Left cardiac atrium (tissue), 4 donors: Measurements from ENCODE around the gene KCTD16. TPM values are rescaled to one million over a fixed set of nuclear protein-coding genes. Genes with fewer than 3 reads are reported as not detected.

Experiments used
- ATAC-seq, 2 donors: fragments of 200-7000 bp; cut with Tn5 transposase; one replicate each; pipeline ENCODE4 v1.9.1; 2020; ENCODE audit warnings: mild to moderate bottlenecking in 2 of 2, moderate library complexity in 2 of 2
- DNase-seq: peaks from one replicate; pipeline ENCODE4 v3.0.0-alpha.2; 2020
- intact Hi-C, 2 donors: fragments of 100-400 bp; cut with DNase I; formaldehyde crosslinking; loops; one replicate each; pipeline versions ENCODE4 v1.14.1 to v1.15.1; 2022 to 2023
- total RNA-seq, 2 donors: library from RNA; stranded (reverse); fragmentation: NEBNext Ultra II Directional; extraction: Animal tissue kit (Norgen Biotek cat#: 25700); gene quantifications; one replicate each; pipeline ENCODE4 v1.2.1, GENCODE V29; 2021
- donor health status: DM: no; HTN: yes; CAD: no.
- donor health status: DM: no; HTN: yes; CAD: no; lungs with severe emphysema.
- donor health status: DM: yes; HTN: yes; CAD: no.
- donor health status: Dilated cardiomyopathy.

KCTD16 gene
- total RNA-seq, 2 donors from 2014 or later, result 0.15 TPM; not detected in 1

DNA sequence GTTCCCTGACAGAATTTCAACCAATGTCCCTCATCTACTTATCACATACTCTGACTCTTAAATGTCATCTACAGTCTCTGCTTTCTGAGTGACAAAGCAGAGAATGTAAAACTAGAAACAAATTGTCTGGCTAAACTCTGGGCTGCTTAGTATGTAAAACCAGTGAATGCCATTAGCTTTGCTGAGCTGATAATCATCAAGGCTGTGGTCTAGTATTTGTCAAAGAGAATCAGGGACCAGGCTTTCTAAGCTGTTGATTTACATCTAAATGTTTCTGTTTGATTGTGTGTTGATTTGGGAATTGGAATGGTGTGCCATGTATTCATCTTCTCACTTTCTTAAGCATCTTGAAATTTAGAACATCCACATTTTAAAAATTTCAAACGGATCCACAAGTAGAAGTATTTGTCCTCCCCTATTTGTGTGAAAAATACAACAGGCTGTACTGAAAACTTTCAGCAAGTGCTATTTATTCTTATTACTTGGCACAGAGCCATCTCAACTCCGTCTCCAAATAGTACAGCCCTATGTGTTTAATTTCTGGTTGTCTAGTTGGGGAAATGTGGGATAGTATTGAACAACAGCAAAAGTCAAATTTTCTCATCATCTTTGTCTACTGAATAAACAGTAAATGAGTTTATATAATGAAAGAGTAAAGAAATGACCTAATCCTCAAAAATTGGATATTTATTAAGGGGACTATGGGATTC lies 251.5 kb downstream of the KCTD16 start:
- ATAC-seq (peak in 1 of 2 donors; percentile 59), DNase-seq (no peak)
- intact Hi-C loops, result no loop called here

DNA sequence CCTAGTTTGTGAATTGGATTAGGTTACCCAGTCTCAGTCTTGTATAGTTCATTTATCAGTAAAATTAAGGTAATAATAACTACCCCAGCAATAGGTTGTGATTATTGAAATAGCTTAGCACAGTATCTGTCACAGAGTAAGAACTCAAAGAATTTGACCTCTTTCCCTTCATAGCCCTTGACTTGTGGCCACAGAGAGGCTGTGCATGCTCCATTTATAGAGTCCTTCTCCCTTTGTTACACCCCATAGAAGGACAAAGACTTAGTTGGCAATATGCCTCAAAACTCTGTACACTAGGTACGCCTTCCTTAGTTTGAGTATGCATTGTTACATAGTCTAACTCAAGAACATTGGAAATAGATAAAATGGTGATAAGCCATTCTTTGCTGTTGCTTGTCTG lies 257.2 kb downstream of the KCTD16 start:
- intact Hi-C loops, result no loop called here
- peak in 1 of 2 donors; percentile 27 for ATAC-seq
- DNase-seq, result no peak

GRCh38 chr5:144428326-144428725 lies 257.7 kb downstream of the KCTD16 start:
- DNase-seq, result no peak
- intact Hi-C loops, result no loop called here
- ATAC-seq, result no peak

GRCh38 chr5:144429405-144429804 lies 258.7 kb downstream of the KCTD16 start:
- intact Hi-C loops, result no loop called here
- DNase-seq (no peak), ATAC-seq (no peak)

DNA sequence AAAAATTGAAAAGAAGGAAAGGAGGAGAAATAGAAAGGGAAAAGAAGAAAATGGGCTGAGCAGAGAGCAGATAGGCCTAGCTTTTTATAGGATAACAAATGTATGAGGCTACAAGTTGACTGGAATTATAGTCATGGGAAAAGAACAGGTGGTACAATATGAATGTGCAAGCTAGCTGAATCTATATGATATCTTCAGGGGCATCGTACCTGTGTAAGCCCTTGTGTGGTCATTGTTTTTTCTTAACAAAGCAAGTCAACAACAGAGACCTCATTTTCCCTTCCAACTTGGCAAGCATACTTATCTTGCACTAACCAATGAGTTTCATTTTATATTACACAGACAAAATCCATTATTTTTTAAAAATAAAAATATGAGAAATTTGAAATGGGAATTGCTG lies 259.2 kb downstream of the KCTD16 start:
- ATAC-seq (no peak), DNase-seq (no peak)
- intact Hi-C loops, result no loop called here

DNA sequence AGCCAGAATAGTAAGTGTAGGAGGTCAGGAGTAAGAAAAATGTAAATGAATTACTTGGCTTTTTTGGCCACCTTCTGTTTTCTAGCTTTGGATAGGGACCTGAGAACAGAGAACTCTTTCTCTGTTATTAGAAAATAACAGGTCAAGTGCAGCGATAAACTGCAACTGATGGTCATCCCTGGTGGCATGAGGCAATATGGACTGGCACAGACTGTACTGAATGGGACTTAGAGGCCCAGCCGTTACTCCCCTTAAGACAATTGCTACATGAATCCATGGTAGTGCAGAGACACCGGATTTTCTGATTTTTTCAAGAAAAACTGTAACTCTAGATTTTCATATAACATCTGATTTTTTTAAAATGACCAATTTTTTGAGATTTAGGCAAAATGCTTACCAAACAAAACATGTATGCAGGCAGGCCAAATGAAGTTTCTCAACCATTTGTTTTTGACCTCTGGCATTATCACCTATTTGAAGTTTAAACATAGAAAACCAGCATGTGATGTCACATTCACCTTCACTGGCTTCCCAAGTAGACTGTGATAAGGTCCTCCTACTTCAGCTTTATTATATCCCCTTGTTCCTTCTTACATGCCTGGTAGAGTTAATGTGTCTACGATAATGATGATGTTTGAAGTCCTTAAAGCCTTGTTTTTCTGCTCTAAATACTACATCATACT lies 262.6 kb downstream of the KCTD16 start:
- DNase-seq, result no peak
- no peak for ATAC-seq
- intact Hi-C loops, result no loop called here

GRCh38 chr5:144433893-144434292 lies 263.2 kb downstream of the KCTD16 start:
- intact Hi-C loops, result no loop called here
- ATAC-seq (no peak), DNase-seq (no peak)

- no peak for DNase-seq
- ATAC-seq, result no peak
- intact Hi-C loops, result no loop called here
These were observed 265.3 kb downstream of the KCTD16 start for GRCh38 chr5:144436007-144436406.

DNA sequence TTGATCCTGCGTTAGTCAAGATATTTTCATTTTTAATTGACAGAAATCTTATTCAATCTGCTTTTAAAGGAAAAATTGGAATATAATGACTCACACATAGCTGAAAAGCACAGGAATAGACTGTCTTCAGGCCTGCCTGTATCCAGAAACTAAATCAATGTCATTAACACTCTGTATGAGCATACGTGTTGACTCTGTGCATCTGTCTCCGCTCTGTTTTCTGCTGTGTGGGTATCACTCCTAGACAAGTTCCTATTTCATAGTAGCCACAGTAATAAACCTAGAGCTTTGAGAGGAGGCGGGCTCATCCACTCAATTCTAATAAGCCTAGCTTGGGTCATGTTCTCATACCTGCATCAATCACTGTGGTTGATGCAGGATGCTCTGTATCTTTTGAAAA lies 267.6 kb downstream of the KCTD16 start:
- DNase-seq (no peak), ATAC-seq (no peak)
- intact Hi-C loops, result no loop called here

DNA sequence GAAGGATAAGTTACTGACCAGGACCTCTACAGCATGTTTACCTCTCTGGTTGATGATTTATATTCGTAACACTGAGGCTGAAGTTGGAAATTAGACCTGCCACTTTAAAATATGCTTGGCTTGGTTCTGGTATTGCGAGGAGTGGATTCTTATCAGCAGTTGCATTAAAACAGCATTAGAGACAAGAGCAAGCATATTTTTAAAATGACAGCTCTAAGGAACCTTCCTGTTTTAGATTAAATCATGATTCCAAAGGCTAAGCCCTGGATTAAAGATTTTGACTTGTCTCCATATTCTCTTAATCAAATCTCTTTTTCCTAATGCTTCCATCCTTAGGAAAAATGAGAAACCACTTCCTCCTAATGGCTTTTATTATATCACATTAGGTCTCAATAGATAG lies 277.8 kb downstream of the KCTD16 start:
- DNase-seq (no peak), ATAC-seq (no peak)
- intact Hi-C loops, result no loop called here

- intact Hi-C loops, result no loop called here
- DNase-seq (no peak), ATAC-seq (no peak)
These were observed 280.7 kb downstream of the KCTD16 start for GRCh38 chr5:144451187-144451973.

GRCh38 chr5:144453753-144454152 lies 283.1 kb downstream of the KCTD16 start:
- no peak for ATAC-seq
- intact Hi-C loops, result no loop called here
- no peak for DNase-seq

DNA sequence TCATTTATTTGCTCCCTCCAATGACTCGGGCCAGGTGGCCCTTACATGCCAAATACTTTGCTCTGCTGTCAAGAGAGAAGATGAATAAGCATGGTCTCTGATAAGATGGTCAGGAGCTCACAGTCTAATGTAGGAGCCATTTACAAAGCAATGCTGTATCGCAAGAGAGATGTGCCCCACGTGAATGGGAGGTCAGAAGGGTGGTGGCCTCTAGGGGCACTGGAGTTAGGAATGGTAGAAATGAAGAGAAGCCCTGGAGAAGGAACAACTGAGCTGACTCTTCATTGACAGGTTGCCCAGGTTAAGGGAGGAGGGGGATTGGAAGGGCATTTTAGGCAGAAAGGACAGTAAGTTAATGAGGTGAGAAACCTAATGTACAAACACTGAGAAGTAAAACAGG lies 286.5 kb downstream of the KCTD16 start:
- ATAC-seq (no peak), DNase-seq (no peak)
- intact Hi-C loops, result no loop called here

DNA sequence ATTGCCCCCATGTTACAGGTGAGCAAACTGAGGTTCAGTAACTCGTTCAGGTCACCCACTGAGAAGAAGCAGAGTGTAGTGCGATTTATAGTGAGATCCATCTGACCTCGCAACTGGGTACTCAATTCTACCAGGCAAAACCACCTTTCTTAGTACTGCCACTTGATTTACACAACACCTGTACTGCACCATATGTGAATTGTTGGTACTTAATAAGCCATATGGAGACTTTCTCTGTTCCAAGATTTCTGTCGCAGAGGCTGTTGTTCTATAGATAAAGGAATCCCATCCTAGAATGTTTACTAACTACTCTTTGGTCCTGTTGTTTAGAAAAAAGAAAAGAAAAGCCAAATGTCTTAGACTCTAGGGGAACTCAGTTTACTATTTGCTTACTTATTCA lies 287.5 kb downstream of the KCTD16 start:
- no peak for DNase-seq
- ATAC-seq, result no peak
- intact Hi-C loops, result no loop called here

- no peak for ATAC-seq
- intact Hi-C loops, result no loop called here
- DNase-seq, result no peak
These were observed 289.9 kb downstream of the KCTD16 start for GRCh38 chr5:144460600-144460999.

DNA sequence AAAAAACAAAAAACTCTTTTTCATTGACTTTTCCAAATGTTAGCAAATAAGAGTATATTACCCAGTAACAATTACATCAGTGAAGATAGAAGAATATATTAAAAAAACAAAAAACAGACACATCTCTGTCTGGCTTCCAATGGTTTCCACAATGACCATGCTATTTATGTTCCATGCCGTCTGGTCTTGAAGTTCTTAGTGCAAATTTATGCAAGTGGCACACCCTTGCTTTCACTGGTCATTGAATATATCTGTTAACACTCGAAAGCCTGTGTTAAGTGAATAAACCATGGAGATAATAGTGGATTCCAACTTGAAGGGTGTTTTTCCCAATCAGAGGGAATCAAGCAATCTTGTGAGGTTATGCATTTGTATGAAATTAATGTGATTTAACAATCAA lies 291.9 kb downstream of the KCTD16 start:
- intact Hi-C loops, result no loop called here
- DNase-seq, result no peak
- ATAC-seq, result no peak

DNA sequence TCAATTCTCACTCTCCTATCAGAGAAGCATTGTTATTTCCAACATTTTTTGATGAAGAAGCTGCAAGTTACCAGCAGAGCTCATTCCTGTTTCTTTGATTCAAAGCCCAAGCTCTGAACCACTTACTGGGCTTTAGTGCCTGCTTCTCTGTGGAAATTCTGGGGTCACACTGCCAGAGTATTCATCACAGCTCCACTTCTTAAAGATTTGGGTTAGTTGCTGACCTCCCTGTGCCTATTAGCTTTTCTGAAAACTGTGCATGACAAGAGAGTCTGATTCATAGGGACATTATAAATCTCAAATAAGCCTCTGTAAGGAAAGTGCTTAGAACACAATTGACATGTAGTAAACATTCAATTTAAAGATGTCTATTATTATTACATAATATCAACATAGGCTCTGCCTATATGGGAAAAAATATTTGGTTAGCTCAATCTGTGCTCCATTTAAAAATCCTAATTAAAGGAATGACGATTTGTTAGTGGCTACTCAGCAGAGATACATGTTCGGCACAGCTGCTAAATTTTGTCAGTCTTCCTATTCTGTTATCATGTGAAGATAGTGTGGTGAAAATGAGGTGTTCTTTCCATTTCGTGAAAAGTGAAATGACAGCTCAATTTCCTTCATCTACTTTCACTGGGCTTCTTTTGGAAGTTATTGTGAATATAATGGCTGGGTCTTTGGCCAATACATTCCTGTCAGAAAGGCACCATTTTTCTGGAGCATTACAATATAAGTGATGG lies 293.0 kb downstream of the KCTD16 start:
- intact Hi-C loops, result no loop called here
- ATAC-seq (no peak), DNase-seq (no peak)

- DNase-seq (no peak), ATAC-seq (no peak)
- intact Hi-C loops, result no loop called here
These were observed 293.6 kb downstream of the KCTD16 start for GRCh38 chr5:144464306-144464705.

DNA sequence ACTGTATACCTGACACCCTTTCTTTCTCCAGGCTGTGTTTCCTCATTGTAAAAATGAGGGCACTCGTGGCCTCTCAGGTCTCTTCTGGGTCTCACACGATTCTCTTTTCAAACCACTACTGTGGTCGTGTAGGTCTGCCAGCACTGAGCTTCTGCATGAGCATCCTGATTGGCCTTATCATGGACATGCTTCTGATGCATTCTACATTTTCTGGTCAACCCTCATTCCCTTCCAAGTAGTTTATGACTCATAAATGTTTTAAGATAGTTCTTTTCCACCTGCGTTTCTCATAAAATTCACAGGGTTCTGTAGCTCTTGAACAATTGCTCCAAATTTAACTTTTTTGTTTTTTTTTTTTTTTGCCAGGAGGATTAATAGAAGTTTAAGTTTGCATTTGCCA lies 294.8 kb downstream of the KCTD16 start:
- ATAC-seq (no peak), DNase-seq (no peak)
- intact Hi-C loops, result no loop called here

DNA sequence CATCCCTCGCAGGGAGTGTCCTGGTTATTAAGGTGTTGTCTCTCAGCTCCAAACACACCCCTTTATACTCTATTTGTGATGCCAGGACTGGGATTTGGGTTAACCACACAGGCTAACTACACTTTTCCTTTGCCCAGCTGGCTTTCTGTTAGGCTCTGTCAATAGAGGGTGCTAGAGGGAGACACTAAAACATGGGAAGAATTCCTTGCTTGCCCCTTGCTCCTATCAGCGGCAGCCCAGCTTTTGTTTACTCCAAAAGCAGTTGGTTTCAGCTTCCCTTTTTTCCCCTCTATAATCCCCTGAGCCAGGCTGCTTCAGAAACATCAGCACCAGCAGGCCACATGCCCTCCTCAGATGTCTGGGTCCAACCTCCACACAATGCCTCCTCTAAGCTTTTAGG lies 297.1 kb downstream of the KCTD16 start:
- DNase-seq (no peak), ATAC-seq (peak; percentile 34 to 53)
- intact Hi-C loops, result no loop called here
